Forelimb muscle (tissue), 1 donor: ENCODE data around the gene EIF3A. TPM values are rescaled to one million over a fixed set of nuclear protein-coding genes. Genes with fewer than 3 reads are reported as not detected.
"Not testable (repeated sequence)": the region's sequence is repeated elsewhere in the genome, so short reads cannot be mapped to it uniquely, and the experiment has no call there.

Experiments used
- DNase-seq: peaks from one replicate; pipeline ENCODE4 v3.0.0-alpha.2; 2013; ENCODE audit warnings: low read depth
- polyA plus RNA-seq: library from polyadenylated mRNA; unstranded; fragments of 120-200 nt; gene quantifications from one replicate; pipeline ENCODE4 v1.2.1, GENCODE V29; 2013; ENCODE audit not compliant: insufficient read length

The EIF3A gene
- polyA plus RNA-seq, 1 donor, result 141 TPM

DNA sequence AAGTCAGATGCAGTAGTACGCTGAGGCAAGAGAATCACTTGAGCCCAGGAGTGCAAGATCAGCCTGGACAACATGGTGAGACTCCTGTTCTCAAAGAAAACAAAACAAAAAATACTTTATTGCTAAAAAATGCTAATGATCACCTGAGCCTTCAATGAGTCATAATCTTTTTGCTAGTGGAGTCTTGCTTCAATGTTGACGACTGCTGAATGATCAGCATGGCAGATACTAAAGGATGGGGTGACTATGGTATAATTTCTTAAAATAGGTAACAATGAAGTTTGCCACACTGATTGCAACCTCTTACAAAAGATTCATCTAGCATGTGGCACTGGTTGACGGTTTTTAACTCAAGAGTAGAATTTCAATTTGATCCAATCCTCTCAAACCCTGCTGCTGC is 28.8 kb downstream of the EIF3A start:
- DNase-seq, result no peak

DNA sequence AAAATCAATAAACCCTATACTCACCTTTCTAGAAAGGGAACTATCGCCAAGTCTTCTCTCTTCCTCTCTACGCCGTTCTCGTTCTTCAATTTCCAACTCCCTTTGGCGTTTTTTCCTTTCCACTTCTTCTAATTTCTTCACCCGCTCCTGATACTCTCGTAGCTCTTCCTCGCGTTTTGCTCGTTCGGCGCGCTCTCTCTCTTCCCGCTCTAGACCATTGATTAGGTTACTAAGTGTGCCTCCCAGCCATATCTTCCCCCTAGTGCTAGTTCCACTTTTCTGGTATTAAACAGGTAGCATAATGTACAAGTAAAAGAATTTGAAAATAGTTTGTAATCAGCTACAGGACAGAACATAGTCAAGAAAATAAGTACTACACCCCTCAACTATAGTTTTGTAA is 30.8 kb downstream of the EIF3A start:
- DNase-seq, result no peak

DNA sequence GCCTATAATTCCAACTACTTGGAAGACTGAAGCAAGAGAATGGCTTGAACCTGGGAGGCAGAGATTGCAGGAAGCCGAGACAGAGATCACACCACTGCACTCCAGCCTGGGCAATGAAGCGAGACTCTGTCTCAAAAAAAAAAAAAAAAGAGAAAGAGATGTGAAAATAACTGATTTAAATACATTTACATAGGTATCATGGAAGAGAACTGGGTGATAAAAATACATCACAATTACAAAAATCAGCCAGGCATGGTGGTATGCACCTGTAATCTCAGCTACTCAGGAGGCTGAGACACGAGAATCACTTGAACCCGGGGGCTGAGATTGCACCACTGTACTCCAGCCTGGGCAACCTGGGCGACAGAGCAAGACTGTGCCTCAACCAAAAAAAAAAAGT is 31.3 kb downstream of the EIF3A start:
- no peak for DNase-seq

DNA sequence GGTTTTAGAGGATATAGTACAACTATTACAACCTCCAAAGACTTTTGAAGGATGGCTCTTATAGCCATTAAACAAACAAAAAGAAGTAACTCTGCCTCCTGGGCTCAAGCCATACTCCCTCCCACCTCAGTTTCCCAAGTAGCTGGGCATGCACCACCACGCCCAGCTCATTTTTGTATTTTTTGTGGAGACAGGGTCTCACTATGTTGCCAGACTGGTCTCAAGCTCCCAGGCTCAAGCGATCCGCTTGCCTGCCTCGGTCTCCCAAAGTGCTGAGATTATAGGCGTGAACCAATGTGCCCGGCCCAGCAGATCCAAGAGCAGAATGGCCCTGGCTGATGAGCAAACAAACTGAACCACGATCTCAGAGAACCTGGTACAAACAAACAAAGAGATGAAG is 35.1 kb downstream of the EIF3A start:
- no peak for DNase-seq

DNA sequence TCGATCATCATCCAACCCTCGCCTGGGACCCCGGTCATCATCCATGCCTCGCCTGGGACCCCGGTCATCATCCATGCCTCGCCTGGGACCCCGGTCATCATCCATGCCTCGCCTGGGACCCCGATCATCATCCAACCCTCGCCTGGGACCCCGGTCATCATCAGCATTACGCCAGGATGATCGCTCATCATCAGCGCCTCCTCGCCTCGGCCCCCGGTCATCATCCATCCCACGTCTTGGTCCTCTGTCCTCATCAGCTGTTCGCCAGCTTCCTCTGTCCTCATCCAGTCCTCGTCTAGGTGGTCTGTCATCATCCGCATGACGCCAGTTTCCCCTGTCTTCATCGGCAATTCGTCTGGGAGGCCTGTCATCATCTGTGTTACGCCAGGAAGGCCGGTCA is 38.4 kb downstream of the EIF3A start:
- DNase-seq, result no peak

DNA sequence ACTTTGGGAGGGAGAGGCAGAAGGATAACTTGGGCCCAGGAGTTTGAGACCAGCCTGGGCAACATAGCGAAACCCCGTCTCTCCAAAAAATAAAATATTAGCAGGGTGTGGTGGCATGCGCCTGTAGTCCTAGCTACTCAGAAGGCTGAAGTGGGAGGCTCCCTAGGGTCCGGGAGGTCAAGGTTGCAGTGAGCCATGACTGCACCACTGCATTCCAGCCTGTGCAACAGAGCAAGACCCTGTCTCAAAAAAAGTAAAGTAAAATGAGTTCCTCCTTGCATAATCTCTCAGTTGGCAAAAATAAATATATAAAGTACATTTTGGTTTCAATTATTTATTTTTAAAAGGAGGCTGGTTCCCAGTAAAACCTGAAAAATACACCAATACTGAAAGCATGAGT is 39.3 kb downstream of the EIF3A start:
- DNase-seq, result no peak

DNA sequence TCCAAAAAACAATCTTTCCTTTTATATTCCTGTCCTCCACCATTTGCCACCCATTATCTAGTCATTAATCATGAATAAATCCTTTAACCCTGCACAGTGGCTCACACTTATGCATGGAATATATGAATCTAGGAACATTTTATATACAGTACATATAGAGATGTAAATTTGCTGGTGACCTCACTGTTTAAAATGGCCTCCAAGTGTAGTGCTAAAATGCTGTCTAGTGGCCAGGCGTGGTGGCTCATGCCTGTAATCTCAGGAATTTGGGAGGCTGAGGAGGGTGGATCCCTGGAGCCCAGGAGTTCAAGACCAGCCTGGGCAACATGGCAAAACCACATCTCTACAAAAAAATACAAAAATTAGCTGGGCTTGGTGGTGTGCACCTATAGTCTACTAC is 41.5 kb downstream of the EIF3A start:
- no peak for DNase-seq

DNA sequence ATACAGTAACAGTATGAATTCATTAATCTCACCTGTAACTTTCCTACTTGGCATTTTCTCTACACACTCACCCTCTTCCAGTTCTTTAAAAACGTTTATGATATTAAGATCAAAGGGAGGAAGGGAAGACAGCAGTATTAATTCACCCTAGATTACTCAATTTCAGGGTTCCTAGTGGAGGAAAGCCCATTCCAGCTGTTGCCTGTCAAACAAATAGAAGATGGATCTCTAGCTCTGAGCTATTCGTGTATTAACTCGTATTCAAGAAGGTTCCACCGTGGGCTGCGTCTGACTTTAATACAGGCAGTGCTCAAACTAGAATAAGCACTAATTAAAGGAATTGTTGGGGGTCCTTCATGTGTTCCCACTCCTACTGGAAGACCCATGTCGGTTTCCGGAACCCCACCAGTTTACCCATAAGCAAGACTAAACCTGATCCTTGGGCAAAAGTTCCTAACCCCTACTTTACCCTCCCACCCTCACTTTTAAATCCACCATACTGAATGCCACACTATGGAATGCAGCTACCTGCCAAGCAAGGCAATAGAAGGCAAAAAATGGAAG is 49.0 kb downstream of the EIF3A start:
- DNase-seq, result no peak

DNA sequence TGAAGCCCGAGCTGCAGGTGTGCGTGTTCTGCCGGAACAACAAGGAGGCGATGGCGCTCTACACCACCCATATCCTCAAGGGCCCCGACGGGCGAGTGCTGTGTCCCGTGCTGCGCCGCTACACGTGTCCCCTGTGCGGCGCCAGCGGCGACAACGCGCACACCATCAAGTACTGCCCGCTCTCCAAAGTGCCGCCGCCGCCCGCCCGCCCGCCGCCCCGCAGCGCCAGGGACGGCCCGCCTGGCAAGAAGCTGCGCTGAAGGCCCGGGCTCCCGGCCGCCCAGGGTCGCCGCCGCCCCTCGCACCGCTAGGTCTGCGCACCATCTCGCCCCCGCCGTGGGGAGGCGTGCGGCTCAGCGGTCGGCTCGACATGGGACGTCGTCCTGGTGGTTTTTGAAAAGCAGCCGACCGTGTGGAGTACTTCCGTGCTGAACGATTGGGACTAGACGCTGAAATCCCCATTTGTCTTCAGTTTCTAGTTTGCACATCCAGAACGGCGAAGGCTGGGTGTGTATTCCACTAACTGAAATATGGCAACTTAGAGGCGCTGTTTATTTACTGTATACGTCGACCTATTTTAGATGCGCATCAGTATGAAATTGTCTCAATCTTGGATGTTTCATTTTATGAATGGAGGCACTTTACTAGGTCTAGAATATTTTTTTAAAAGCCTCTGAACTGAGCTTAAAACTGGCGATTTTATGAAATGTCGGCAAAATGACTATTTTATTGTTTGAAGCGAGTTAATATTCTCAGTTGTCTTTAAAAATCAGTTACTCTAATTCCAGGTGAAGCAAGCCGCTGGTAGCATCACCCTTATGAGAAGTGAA is 50.0 kb downstream of the EIF3A start:
- DNase-seq, result no peak

DNA sequence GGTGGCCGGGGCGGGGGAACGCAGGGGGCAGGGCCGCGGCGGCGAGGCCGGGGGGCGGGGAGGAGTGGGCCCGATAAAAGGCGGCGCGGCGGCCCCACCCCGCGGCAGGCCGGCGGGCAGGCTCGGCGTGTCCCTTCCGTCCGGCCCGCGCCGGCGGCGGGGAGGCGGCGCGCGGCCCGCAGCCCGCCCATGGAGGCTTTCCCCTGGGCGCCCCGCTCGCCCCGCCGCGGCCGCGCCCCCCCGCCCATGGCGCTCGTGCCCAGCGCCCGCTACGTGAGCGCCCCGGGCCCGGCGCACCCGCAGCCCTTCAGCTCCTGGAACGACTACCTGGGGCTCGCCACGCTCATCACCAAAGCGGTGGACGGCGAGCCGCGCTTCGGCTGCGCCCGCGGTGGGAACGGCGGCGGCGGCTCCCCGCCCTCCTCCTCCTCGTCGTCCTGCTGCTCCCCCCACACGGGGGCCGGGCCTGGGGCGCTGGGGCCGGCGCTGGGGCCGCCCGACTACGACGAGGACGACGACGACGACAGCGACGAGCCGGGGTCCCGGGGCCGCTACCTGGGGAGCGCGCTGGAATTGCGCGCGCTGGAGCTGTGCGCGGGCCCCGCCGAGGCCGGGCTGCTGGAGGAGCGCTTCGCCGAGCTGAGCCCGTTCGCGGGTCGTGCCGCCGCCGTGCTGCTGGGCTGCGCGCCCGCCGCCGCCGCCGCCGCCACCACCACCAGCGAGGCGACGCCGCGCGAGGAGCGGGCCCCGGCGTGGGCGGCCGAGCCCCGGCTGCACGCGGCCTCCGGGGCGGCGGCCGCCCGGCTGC is 50.8 kb downstream of the EIF3A start, which contains the start of gene NANOS1:
Gene NANOS1 (plus strand): TSS at position 102 of the 808 bp plus-strand sequence. CDS start 88 bp downstream, at position 190.
- no peak for DNase-seq

DNA sequence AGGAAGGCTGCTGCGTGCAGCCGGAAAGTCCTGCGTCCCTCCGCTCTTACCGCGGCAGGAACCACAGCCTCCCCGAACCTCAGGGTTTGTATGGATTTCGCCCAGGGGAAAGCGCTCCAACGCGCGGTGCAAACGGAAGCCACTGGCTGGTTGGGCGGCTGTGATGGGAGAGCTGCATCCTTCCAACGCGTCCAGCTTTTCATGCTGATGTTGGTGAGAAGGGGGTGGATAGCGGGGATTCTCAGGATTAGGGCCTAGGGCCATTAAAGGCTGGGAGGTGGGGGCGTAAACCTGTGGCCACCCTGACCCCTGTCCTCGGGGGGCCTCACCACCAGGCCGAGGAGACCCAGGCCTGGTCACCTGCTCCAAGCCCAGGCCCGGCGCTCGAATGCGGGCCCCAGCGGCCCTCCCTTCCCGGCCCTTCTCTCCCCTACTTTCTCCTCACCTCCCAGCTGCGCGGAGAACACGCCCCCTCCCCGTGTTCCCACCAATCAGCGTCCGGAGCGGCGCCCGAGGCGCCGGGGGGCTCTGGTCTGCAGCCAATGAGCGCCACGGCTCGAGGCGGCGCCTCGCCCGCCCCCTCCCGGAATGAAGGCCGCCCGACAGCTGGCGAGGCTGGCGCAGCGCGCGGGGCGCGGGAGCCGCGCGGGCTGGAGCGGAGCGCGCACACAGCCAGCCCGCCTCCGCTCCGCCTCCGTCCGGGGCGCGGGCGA is 51.6 kb downstream of the EIF3A start:
- DNase-seq, result no peak

DNA sequence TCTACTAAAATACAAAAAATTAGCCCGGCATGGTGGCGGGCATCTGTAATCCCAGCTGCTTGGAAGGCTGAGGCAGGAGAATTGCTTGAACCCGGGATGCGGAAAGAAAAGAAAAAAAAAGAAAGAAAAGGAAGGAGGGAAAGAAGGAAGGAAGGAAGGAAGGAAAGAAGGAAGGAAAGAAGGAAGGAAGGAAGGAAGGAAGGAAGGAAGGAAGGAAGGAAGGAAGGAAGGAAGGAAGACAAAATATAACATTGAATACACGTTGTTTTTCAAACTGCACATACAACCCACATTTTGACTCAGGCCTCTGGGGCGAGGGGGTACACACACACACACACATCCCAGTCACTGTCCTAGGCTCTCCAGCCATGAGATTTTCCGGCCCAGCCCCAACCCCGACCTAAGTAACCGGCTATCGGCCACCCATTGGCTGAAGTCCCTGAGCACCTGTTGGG is 52.1 kb downstream of the EIF3A start:
- DNase-seq, result not testable (repeated sequence)

DNA sequence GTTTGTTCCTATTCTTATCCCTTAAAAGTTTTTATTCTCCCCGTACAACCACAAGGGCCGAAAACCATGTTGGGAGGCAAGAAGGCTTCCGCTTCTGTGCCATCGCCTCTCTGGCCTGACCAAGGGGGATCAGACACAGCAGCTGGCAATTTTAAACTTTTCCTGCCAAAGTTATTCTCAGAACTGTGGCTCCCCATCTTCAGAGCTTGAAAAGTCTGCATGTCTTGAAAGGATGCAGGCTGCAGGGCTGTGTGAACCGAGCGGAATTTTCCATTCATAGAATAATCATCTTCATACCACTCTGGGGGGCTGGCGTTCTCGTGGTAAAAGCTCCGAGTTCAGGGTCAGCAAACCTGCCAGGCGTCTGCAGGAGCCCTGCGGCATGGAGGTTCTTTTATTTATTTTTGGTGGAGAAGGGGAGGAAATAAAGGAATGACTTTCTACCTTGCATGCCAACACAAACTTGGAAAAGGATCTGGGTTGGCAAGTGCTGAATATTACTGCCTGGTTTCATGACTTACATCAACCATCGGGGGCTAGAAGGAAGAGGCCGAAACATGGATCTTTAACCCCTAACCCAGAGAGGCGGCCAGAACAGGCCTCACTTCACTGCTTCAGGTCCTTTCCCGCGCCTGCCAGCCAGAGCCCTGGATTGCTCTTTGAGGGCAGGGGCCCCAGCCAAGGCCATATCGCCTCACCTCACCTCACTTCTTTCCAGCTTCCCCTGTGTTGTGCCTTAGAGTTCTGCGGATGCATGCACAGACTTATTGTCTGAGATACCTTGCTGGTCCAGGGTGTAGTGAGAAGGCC is 54.1 kb downstream of the EIF3A start:
- DNase-seq, result no peak

DNA sequence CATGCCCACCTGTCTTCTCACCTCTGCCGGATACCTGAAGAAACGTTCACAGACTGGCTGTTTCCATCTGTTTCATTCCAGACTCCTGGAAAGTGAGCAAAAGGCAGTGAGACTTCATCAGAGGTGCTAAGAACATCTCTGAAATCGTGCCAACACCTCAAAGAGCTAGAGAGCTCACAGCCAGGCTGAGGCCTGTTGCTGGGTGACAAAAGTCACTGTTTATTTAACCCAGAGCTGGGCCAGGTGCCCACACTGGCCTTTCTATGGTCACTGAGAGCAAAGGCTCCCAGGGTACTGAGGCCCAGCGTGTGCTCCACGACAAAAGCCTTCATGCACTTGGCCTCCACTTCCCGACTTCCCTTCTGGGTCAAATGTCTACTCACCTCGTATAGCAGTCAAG is 54.8 kb downstream of the EIF3A start:
- no peak for DNase-seq

DNA sequence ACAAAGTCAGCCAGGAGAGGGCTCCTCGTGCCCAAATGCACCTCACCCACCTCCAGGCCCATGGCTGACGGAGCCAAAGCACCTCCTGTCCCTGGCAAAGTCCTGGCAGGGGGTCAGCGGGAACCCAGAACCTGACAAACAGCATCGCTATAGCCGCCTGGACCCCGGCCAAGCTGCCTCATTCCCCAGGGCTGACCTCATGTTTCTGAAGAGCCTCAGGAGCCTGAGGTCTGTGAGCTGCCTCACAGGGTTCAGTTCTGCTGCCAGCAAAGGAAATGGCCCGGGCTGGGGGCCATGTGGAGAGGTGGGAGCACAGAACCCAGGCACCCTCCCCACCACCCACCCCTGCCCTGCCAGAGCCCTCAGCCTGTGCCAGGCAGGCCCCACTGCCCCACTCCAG is 55.3 kb downstream of the EIF3A start:
- no peak for DNase-seq

DNA sequence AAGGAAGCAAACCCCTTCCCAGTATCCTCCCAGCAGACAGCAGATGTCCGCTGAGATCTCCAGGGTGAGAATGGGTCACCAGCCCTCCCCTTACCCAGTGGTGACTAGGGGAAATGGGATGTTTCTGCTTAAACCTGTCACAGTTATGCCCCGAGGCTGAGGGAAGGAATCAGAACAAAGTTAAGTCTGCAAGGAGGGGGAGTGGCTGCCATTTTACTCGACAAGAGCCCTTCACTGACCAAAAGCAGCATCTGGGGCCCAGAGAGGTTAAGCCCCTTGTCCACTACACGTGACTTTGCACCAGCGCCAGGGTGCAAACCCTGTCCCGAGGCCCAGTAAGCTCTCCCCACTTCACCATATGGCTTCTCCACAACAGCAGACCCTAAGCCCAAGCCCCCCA is 55.7 kb downstream of the EIF3A start:
- DNase-seq, result no peak

DNA sequence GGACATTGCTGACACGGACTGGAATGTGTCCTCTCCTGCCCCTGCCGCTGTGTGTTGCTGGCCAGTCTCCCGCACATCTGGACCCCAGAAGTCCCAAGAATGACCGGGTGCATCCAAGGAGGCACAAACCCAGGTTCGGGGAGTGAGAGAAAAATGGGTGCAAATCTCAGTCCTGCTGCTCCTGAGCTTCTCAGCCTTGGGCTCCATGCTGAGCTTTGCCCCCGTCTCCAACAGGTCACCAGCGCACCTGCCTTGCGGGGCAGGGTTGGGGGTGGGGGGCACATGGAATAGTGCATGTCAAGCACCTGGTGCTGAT is 57.1 kb downstream of the EIF3A start:
- no peak for DNase-seq

DNA sequence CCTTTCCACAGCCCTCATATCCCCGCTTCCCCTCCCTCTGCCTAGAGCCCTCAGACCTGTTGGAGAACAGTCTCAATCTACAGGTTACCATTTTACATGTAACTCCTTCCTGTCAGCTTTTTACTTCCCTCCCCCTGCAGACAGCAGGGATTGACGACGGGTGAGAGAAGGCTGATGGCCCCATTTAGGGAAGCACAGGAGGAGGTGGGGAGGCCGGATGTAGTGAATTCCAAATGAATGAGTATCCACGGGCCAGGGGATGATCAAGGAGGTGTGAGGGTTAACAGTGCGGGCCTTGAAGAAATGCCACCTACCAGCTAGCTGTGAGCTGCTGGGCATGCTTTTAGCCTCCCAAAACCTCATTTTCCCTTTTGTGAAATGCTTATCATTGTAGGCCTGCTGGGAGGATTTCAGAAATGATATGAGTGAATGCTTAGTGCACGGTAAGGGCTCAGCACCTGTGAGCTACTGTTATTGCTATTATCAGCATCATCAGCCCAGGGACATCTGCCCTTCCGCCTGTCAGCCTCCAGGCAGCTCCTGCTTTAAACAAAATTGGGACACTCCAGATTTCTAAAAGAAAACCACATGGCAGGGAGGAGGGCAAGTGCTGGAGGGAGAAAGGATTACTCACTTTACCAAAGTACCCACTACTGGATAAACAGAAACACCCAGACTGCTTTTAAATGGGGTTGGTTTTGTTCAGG is 57.6 kb downstream of the EIF3A start:
- no peak for DNase-seq

DNA sequence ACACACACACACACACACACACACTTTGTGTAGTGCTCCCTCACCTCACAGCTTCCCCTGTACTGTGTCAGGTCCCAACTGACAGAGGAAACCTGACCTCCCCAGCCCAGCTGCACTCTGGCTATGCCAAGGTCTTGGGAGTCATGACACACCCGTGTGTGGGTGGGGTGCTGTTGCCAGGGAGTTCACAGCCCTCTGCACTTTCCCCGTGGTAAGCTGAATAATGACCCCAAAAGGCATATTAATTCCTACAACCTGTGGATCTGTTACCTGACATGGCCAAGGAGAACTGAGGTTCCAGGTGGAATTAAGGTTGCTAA is 60.0 kb downstream of the EIF3A start:
- no peak for DNase-seq

DNA sequence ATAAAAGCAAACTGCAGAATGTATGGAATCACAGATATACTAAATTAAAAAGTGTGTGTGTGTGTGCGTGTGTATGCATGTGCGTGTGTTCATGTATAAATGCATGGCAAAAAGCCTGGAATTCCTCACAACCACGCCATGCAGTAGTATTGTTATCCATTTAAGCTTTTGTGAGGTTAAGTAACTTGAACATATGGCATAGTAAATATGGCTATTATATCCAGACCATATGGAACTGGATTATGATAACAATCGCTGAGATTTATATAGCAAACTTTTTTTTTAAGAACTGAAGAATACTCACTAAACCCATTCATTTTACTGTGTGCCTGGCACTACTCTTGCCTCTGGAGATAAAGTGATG is 73.4 kb downstream of the EIF3A start:
- no peak for DNase-seq
